WTC11 (cell line): ENCODE measurements around the gene SH2D3C. TPM values are rescaled to one million over a fixed set of nuclear protein-coding genes. Genes with fewer than 3 reads are reported as not detected.

Experiments
- ATAC-seq: fragments of 200-7000 bp; cut with Tn5 transposase; 2 replicates; pipeline ENCODE4 v1.10.0; 2021; ENCODE audit warnings: mild to moderate bottlenecking, moderate library complexity
- CTCF ChIA-PET: fragments of 300-600 bp; sonication (Branson Sonifier 250); formaldehyde crosslinking; loops from one replicate; lab custom pipeline; 2021; ENCODE audit warnings: antibody characterized with exemption; lab: Charles Lee
- POLR2A ChIA-PET: fragments of 350-600 bp; sonication (Branson Sonifier 250); formaldehyde crosslinking; loops from one replicate; lab custom pipeline; 2021; ENCODE audit warnings: antibody characterized with exemption; lab: Charles Lee
- DNase-seq: peaks from one replicate; pipeline ENCODE4 v3.0.0; 2021; ENCODE audit warnings: low spot score
- H3K27ac Mint-ChIP-seq: 2 replicates; pipeline ENCODE4 v1.8.0; 2021; ENCODE audit warnings: mixed read lengths
- H3K27me3 Mint-ChIP-seq: 2 replicates; pipeline ENCODE4 v1.8.0; 2021; ENCODE audit warnings: low read depth, mild to moderate bottlenecking, moderate library complexity, mixed read lengths
- H3K36me3 Mint-ChIP-seq: 2 replicates; pipeline ENCODE4 v1.8.0; 2021; ENCODE audit warnings: mixed read lengths
- H3K4me1 Mint-ChIP-seq: 2 replicates; pipeline ENCODE4 v1.8.0; 2022; ENCODE audit warnings: mixed read lengths
- H3K4me3 Mint-ChIP-seq: 2 replicates; pipeline ENCODE4 v1.8.0; 2021; ENCODE audit warnings: mild to moderate bottlenecking, moderate library complexity, mixed read lengths
- H3K9me3 Mint-ChIP-seq: 2 replicates; pipeline ENCODE4 v1.8.0; 2021; ENCODE audit warnings: mixed read lengths
- ATF2 ChIP-seq: sonication (generic); formaldehyde crosslinking; IDR thresholded peaks from 2 replicates; pipeline ENCODE4 v1.8.1; 2022; ENCODE audit warnings: low read depth, missing genetic modification reagents, borderline replicate concordance
- CREB1 ChIP-seq: sonication (generic); formaldehyde crosslinking; IDR thresholded peaks from 2 replicates; pipeline ENCODE4 v1.8.0; 2023; ENCODE audit warnings: mild to moderate bottlenecking, missing genetic modification reagents
- ELF4 ChIP-seq: sonication (generic); formaldehyde crosslinking; IDR thresholded peaks from 2 replicates; pipeline ENCODE4 v1.8.1; 2022; ENCODE audit warnings: low read depth, mild to moderate bottlenecking, moderate library complexity, missing genetic modification reagents
- EMX1 ChIP-seq: fragments of 250-450 bp; sonication (Bioruptor Pico); IDR thresholded peaks from 2 replicates; pipeline ENCODE4 v1.8.0; 2021; ENCODE audit warnings: mild to moderate bottlenecking
- ETV6 ChIP-seq: sonication (generic); formaldehyde crosslinking; IDR thresholded peaks from 2 replicates; pipeline ENCODE4 v1.8.1; 2022; ENCODE audit warnings: mild to moderate bottlenecking, missing genetic modification reagents
- HMGA2 ChIP-seq: fragments of 250-450 bp; sonication (Bioruptor Pico); IDR thresholded peaks from 2 replicates; pipeline ENCODE4 v1.4.0; 2021; ENCODE audit warnings: mild to moderate bottlenecking, moderate library complexity
- IRF1 ChIP-seq: sonication (generic); formaldehyde crosslinking; IDR thresholded peaks from 2 replicates; pipeline ENCODE4 v1.8.0; 2023; ENCODE audit warnings: missing genetic modification reagents
- NR2C2 ChIP-seq: sonication (generic); formaldehyde crosslinking; IDR thresholded peaks from 2 replicates; pipeline ENCODE4 v1.8.0; 2022; ENCODE audit warnings: mild to moderate bottlenecking, missing genetic modification reagents
- RELA ChIP-seq: sonication (generic); formaldehyde crosslinking; IDR thresholded peaks from 2 replicates; pipeline ENCODE4 v1.8.1; 2022; ENCODE audit warnings: missing genetic modification reagents, mild to moderate bottlenecking, borderline replicate concordance
- SMAD4 ChIP-seq: sonication (generic); formaldehyde crosslinking; IDR thresholded peaks from 2 replicates; pipeline ENCODE4 v1.8.0; 2022; ENCODE audit warnings: mild to moderate bottlenecking, missing genetic modification reagents
- SOX15 ChIP-seq: fragments of 250-450 bp; sonication (Bioruptor Pico); IDR thresholded peaks from 2 replicates; pipeline ENCODE4 v1.9.0; 2021; ENCODE audit warnings: mild to moderate bottlenecking
- TCF7 ChIP-seq: sonication (generic); formaldehyde crosslinking; IDR thresholded peaks from 2 replicates; pipeline ENCODE4 v1.8.0; 2022; ENCODE audit warnings: mild to moderate bottlenecking, low read depth, missing genetic modification reagents, moderate library complexity
- USF1 ChIP-seq: sonication (generic); formaldehyde crosslinking; IDR thresholded peaks from 2 replicates; pipeline ENCODE4 v1.8.0; 2022; ENCODE audit warnings: mild to moderate bottlenecking, missing genetic modification reagents
- ZNF416 ChIP-seq: fragments of 250-450 bp; sonication (Bioruptor Pico); IDR thresholded peaks from 2 replicates; pipeline ENCODE4 v1.9.0; 2021; ENCODE audit warnings: mild to moderate bottlenecking, inconsistent platforms
- total RNA-seq: library from RNA; stranded (reverse); gene quantifications from 3 replicates; pipeline ENCODE4 v1.2.3, GENCODE V29; 2021
- TF ChIP-seq, protein P1 (sequence below): sonication (generic); formaldehyde crosslinking; IDR thresholded peaks from 2 replicates; pipeline ENCODE4 v1.8.1; 2022; ENCODE audit warnings: missing genetic modification reagents, borderline replicate concordance
- TF ChIP-seq, protein P2 (sequence below): sonication (generic); formaldehyde crosslinking; IDR thresholded peaks from 2 replicates; pipeline ENCODE4 v1.8.1; 2022; ENCODE audit warnings: low read depth, mild to moderate bottlenecking, moderate library complexity, missing genetic modification reagents, borderline replicate concordance
- TF ChIP-seq, protein P3 (sequence below): sonication (generic); formaldehyde crosslinking; conservative IDR thresholded peaks from 2 replicates; pipeline ENCODE4 v1.8.1; 2023; ENCODE audit warnings: mild to moderate bottlenecking, low read depth, missing genetic modification reagents, moderate library complexity
- TF ChIP-seq, protein P4 (sequence below): sonication (generic); formaldehyde crosslinking; IDR thresholded peaks from 2 replicates; pipeline ENCODE4 v1.8.1; 2022; ENCODE audit warnings: mild to moderate bottlenecking, missing genetic modification reagents, moderate library complexity, borderline replicate concordance

The SH2D3C gene
- total RNA-seq, 1 experiment from 2014 or later = 5.4 TPM

- Mint-ChIP-seq H3K27me3 (peaks cover 11% of the 10 kb centered on the region), H3K9me3 (no peaks in the 10 kb centered on the region), H3K4me1 (peaks cover 49% of the 10 kb centered on the region), H3K27ac (peak overlapping the region; percentile 10; the same call in 1 of the 2 replicates), H3K4me3 (no peak overlapping the region), H3K36me3 (no peaks in the 10 kb centered on the region)
- ATAC-seq = no peak
- ChIA-PET POLR2A (interaction anchor here (0.6 kb wide), 1 partner anchor 147 kb away, joined by 5 read pairs; no protein-coding TSS in a partner anchor), CTCF (interaction anchor here (0.7 to 1.8 kb wide), 5 partner anchors 13 to 102 kb away, joined by 3 to 7 read pairs (median 3); partner anchors contain the start of gene TOR2A)
- DNase-seq = no peak
- TF ChIP-seq CREB1 (no peak), TCF7 (CRISPR knock-in tag) (no peak), RELA (CRISPR knock-in tag) (no peak), ETV6 (CRISPR knock-in tag) (no peak), IRF1 (no peak), ZNF416 (no peak), SMAD4 (no peak), ATF2 (CRISPR knock-in tag) (no peak), HMGA2 (no peak)
- TF ChIP-seq, protein P1, sequence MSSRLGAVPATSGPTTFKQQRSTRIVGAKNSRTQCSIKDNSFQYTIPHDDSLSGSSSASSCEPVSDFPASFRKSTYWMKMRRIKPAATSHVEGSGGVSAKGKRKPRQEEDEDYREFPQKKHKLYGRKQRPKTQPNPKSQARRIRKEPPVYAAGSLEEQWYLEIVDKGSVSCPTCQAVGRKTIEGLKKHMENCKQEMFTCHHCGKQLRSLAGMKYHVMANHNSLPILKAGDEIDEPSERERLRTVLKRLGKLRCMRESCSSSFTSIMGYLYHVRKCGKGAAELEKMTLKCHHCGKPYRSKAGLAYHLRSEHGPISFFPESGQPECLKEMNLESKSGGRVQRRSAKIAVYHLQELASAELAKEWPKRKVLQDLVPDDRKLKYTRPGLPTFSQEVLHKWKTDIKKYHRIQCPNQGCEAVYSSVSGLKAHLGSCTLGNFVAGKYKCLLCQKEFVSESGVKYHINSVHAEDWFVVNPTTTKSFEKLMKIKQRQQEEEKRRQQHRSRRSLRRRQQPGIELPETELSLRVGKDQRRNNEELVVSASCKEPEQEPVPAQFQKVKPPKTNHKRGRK (CRISPR knock-in tag) = no peak
- TF ChIP-seq, all 79 proteins: peak for 0
These were observed 11.1 kb downstream of the SH2D3C start for GRCh38 chr9:127767410-127767809.

- H3K4me1 Mint-ChIP-seq = peaks cover 52% of the 10 kb centered on the region
- TF ChIP-seq USF1 (CRISPR knock-in tag) = no peak
- no peak for TF ChIP-seq EMX1
- no peak for TF ChIP-seq SOX15 (CRISPR knock-in tag)
- no peak for TF ChIP-seq ELF4 (CRISPR knock-in tag)
- TF ChIP-seq, protein P2, sequence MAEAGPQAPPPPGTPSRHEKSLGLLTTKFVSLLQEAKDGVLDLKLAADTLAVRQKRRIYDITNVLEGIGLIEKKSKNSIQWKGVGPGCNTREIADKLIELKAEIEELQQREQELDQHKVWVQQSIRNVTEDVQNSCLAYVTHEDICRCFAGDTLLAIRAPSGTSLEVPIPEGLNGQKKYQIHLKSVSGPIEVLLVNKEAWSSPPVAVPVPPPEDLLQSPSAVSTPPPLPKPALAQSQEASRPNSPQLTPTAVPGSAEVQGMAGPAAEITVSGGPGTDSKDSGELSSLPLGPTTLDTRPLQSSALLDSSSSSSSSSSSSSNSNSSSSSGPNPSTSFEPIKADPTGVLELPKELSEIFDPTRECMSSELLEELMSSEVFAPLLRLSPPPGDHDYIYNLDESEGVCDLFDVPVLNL (CRISPR knock-in tag) = no peak
- no peak for TF ChIP-seq NR2C2 (CRISPR knock-in tag)
- TF ChIP-seq, protein P3, sequence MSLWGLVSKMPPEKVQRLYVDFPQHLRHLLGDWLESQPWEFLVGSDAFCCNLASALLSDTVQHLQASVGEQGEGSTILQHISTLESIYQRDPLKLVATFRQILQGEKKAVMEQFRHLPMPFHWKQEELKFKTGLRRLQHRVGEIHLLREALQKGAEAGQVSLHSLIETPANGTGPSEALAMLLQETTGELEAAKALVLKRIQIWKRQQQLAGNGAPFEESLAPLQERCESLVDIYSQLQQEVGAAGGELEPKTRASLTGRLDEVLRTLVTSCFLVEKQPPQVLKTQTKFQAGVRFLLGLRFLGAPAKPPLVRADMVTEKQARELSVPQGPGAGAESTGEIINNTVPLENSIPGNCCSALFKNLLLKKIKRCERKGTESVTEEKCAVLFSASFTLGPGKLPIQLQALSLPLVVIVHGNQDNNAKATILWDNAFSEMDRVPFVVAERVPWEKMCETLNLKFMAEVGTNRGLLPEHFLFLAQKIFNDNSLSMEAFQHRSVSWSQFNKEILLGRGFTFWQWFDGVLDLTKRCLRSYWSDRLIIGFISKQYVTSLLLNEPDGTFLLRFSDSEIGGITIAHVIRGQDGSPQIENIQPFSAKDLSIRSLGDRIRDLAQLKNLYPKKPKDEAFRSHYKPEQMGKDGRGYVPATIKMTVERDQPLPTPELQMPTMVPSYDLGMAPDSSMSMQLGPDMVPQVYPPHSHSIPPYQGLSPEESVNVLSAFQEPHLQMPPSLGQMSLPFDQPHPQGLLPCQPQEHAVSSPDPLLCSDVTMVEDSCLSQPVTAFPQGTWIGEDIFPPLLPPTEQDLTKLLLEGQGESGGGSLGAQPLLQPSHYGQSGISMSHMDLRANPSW = no peak
- TF ChIP-seq, protein P4, sequence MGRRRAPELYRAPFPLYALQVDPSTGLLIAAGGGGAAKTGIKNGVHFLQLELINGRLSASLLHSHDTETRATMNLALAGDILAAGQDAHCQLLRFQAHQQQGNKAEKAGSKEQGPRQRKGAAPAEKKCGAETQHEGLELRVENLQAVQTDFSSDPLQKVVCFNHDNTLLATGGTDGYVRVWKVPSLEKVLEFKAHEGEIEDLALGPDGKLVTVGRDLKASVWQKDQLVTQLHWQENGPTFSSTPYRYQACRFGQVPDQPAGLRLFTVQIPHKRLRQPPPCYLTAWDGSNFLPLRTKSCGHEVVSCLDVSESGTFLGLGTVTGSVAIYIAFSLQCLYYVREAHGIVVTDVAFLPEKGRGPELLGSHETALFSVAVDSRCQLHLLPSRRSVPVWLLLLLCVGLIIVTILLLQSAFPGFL (CRISPR knock-in tag) = no peak
- ChIA-PET CTCF (interaction anchor here (0.8 to 2.6 kb wide), 5 partner anchors 11 to 104 kb away, joined by 3 to 19 read pairs (median 5); partner anchors contain the start of genes CDK9 and TOR2A), POLR2A (no interaction called here)
- ATAC-seq (no peak), DNase-seq (no peak)
- H3K9me3 Mint-ChIP-seq = no peaks in the 10 kb centered on the region
- H3K27ac Mint-ChIP-seq = no peak overlapping the region
- no peaks in the 10 kb centered on the region for H3K36me3 Mint-ChIP-seq
- H3K27me3 Mint-ChIP-seq = peaks cover 8% of the 10 kb centered on the region
- H3K4me3 Mint-ChIP-seq = no peak overlapping the region
These were observed 13.0 kb downstream of the SH2D3C start for GRCh38 chr9:127765418-127765817.
